ENCODE measurements around the gene SLC7A6. TPM values are rescaled to one million over a fixed set of nuclear protein-coding genes. Genes with fewer than 3 reads are reported as not detected.

The SLC7A6 gene
- total and polyA plus RNA-seq, 5 donors, result 25.0 to 60.7 (median 45.0) TPM

- Histone ChIP-seq H3K9me3 (ENCODE audit: control insufficient read depth, low read length) (no peaks in the 10 kb centered on the region), H3K4me3 (ENCODE audit: low read length) (no peak overlapping the region), H3K27ac (ENCODE audit: low read length) (peak overlapping the region; percentile 17), H3K27me3 (ENCODE audit: control insufficient read depth, insufficient read depth) (no peaks in the 10 kb centered on the region), H3K4me1 (ENCODE audit: control insufficient read depth, insufficient read depth, low read length) (peaks cover 26% of the 10 kb centered on the region)
- ATAC-seq (no peak), DNase-seq (no peak)
- intact Hi-C loops (cut with DNase I), result no loop called here
- WGBS, result 84% methylated on average over 4 of the region's 4 CpGs
Measured at GRCh38 chr16:68291227-68291626, 26.9 kb downstream of the SLC7A6 start.

DNA sequence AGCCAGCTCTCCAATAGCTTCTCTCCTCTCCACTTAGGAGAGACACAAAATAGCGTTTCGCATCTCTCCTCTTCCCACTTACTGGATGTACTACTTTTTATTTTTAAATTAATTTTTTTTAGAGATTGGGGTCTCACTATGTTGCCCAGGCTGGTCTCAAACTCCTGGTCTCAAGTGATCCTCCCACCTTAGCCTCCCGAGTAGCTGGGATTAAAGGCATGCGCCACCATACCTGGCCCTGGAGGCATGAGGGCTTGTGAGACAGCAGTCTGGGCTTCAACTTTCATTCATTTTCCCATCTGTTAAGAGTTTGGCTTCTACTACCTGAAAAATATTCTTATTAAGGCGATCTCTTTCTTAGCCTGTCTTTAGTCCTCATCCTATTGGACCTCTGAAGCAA, 28.1 kb downstream of the SLC7A6 start:
- no peak for ATAC-seq
- no peak for DNase-seq
- peaks cover 18% of the 10 kb centered on the region for H3K4me1 ChIP-seq (ENCODE audit: control insufficient read depth, insufficient read depth, low read length)
- H3K9me3 ChIP-seq (ENCODE audit: control insufficient read depth, low read length), result no peaks in the 10 kb centered on the region
- no peaks in the 10 kb centered on the region for H3K27me3 ChIP-seq (ENCODE audit: control insufficient read depth, insufficient read depth)
- WGBS, result 97% methylated on average over 5 of the region's 5 CpGs
- H3K4me3 ChIP-seq (ENCODE audit: low read length), result no peak overlapping the region
- intact Hi-C loops (cut with DNase I), result no loop called here
- H3K27ac ChIP-seq (ENCODE audit: low read length), result no peak overlapping the region

GRCh38 chr16:68296291-68296690, 32.0 kb downstream of the SLC7A6 start:
- peaks cover 15% of the 10 kb centered on the region for H3K4me1 ChIP-seq (ENCODE audit: control insufficient read depth, insufficient read depth, low read length)
- intact Hi-C loops (cut with DNase I), result no loop called here

DNA sequence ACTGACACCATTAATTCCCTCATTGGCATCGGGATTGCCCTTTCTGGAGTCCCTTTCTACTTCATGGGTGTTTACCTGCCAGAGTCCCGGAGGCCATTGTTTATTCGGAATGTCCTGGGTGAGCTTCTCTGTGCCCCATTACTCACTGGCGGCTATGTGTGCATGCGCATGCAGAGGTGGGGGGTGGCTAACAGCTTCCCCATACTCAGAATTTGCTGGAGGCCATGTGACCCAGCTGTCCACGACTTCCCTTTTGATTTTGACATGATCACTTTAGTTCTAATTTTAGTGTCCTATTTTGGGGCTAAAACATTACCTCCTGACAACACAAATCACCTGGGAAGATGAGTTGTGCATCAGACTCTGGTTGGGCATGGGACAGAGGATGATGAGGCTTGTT, 32.4 kb downstream of the SLC7A6 start:
- peaks cover 15% of the 10 kb centered on the region for H3K4me1 ChIP-seq (ENCODE audit: control insufficient read depth, insufficient read depth, low read length)

More at GRCh38 chr16:68296291-68296690, 32.0 kb downstream of the SLC7A6 start:
- 58% methylated on average over 12 of the region's 12 CpGs for WGBS
- Histone ChIP-seq H3K4me3 (ENCODE audit: low read length) (no peak overlapping the region), H3K27me3 (ENCODE audit: control insufficient read depth, insufficient read depth) (no peaks in the 10 kb centered on the region), H3K9me3 (ENCODE audit: control insufficient read depth, low read length) (no peaks in the 10 kb centered on the region), H3K27ac (ENCODE audit: low read length) (peak overlapping the region; percentile 11)
- DNase-seq (peak in 2 of 3 donors; percentile 64 to 72), ATAC-seq (peak in 1 of 2 donors; percentile 20)

DNA sequence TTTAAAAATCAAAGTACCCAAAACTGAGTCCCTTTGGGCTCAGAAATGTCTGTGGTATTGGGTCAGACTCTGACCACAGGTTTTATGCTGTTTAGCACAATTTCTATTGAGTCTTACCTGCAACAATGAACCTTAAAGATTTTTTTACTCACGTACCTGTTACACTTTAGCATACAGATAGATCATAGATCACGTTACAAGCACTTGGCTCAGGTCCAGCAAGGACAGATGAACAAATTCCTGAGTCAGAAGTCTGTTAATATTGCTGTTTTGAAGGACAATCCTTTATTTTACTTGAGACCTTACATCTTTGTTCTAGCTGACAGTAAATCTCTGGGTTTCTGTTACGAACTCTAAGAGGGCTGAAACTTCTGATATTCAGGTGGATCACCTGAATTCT, 33.6 kb downstream of the SLC7A6 start:
- Histone ChIP-seq H3K27me3 (ENCODE audit: control insufficient read depth, insufficient read depth) (no peaks in the 10 kb centered on the region), H3K4me1 (ENCODE audit: control insufficient read depth, insufficient read depth, low read length) (peaks cover 12% of the 10 kb centered on the region), H3K4me3 (ENCODE audit: low read length) (no peak overlapping the region), H3K27ac (ENCODE audit: low read length) (peak overlapping the region; percentile 79), H3K9me3 (ENCODE audit: control insufficient read depth, low read length) (no peaks in the 10 kb centered on the region)
- DNase-seq (no peak), ATAC-seq (no peak)
- WGBS, result 62% methylated on average over 3 of the region's 3 CpGs
- intact Hi-C loops (cut with DNase I), result no loop called here

More for the DNA sequence above, 32.4 kb downstream of the SLC7A6 start:
- Histone ChIP-seq H3K27ac (ENCODE audit: low read length) (peak overlapping the region; percentile 32), H3K4me3 (ENCODE audit: low read length) (no peak overlapping the region), H3K27me3 (ENCODE audit: control insufficient read depth, insufficient read depth) (no peaks in the 10 kb centered on the region), H3K9me3 (ENCODE audit: control insufficient read depth, low read length) (no peaks in the 10 kb centered on the region)
- no peak for ATAC-seq
- DNase-seq, result no peak
- intact Hi-C loops (cut with DNase I), result no loop called here
- WGBS, result 79% methylated on average over 6 of the region's 6 CpGs

- no peak overlapping the region for H3K4me3 ChIP-seq (ENCODE audit: low read length)
- 85% methylated on average over 3 of the region's 3 CpGs for WGBS
- peaks cover 12% of the 10 kb centered on the region for H3K4me1 ChIP-seq (ENCODE audit: control insufficient read depth, insufficient read depth, low read length)
- peak overlapping the region; percentile 79 for H3K27ac ChIP-seq (ENCODE audit: low read length)
- no peaks in the 10 kb centered on the region for H3K27me3 ChIP-seq (ENCODE audit: control insufficient read depth, insufficient read depth)
- ATAC-seq, result no peak
- no peaks in the 10 kb centered on the region for H3K9me3 ChIP-seq (ENCODE audit: control insufficient read depth, low read length)
- DNase-seq, result no peak
- intact Hi-C loops (cut with DNase I), result no loop called here
Measured at GRCh38 chr16:68298312-68298711, 34.0 kb downstream of the SLC7A6 start.

- Histone ChIP-seq H3K4me1 (ENCODE audit: control insufficient read depth, insufficient read depth, low read length) (peaks cover 11% of the 10 kb centered on the region), H3K27me3 (ENCODE audit: control insufficient read depth, insufficient read depth) (no peaks in the 10 kb centered on the region), H3K27ac (ENCODE audit: low read length) (peak overlapping the region; percentile 79), H3K4me3 (ENCODE audit: low read length) (no peak overlapping the region), H3K9me3 (ENCODE audit: control insufficient read depth, low read length) (no peaks in the 10 kb centered on the region)
- DNase-seq (peak; percentile 76 to 90 (median 85)), ATAC-seq (peak; percentile 53 to 60)
- intact Hi-C loops (cut with DNase I), result no loop called here
- WGBS, result 28% methylated on average over 5 of the region's 5 CpGs
Measured at GRCh38 chr16:68298907-68299561, 34.7 kb downstream of the SLC7A6 start.

GRCh38 chr16:68299571-68300453, 35.5 kb downstream of the SLC7A6 start:
- no peak overlapping the region for H3K4me3 ChIP-seq (ENCODE audit: low read length)
- H3K4me1 ChIP-seq (ENCODE audit: control insufficient read depth, insufficient read depth, low read length), result peaks cover 11% of the 10 kb centered on the region
- ATAC-seq (no peak), DNase-seq (no peak)
- H3K27ac ChIP-seq (ENCODE audit: low read length), result no peak overlapping the region
- intact Hi-C loops (cut with DNase I), result no loop called here
- no peaks in the 10 kb centered on the region for H3K9me3 ChIP-seq (ENCODE audit: control insufficient read depth, low read length)
- 62% methylated on average over 11 of the region's 11 CpGs for WGBS
- H3K27me3 ChIP-seq (ENCODE audit: control insufficient read depth, insufficient read depth), result no peaks in the 10 kb centered on the region

DNA sequence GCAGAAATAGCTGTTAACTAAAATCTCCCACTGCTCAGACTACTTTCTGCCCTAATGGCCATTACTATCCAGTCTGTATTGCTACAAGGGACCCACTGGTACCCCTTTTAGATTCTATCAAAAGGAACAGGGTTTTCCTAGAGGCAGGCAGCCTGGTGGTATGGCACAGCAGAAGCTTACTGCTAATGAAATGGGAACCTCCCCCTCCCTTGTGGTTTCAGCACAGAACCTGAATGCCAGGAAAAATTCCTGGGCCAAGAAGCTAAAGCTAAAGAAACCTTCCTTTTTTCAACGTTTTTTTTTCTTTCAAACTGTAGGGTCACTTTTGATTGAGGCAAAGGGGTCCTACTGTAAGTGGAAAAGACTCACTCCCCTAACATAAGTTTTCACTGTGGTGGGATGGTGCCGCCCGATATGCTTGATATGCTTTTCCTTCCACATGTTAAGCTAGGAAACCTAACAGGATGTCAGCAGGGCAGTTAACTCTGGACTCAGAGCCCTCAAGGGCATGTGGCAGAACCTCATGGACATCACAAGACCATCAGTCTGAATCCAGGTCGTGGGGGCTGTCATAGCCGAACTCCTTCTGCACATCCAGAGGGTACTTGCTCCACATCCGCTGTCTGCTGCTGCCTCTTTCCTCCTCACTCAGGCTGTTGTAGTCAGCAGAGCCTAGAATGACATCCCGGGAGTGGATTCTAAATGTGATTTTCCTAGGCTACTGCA, 36.6 kb downstream of the SLC7A6 start:
- ATAC-seq (no peak), DNase-seq (no peak)
- WGBS, result 75% methylated on average over 7 of the region's 7 CpGs
- H3K4me1 ChIP-seq (ENCODE audit: control insufficient read depth, insufficient read depth, low read length), result peaks cover 11% of the 10 kb centered on the region
- no peak overlapping the region for H3K27ac ChIP-seq (ENCODE audit: low read length)
- intact Hi-C loops (cut with DNase I), result no loop called here
- no peaks in the 10 kb centered on the region for H3K9me3 ChIP-seq (ENCODE audit: control insufficient read depth, low read length)
- H3K27me3 ChIP-seq (ENCODE audit: control insufficient read depth, insufficient read depth), result no peaks in the 10 kb centered on the region
- no peak overlapping the region for H3K4me3 ChIP-seq (ENCODE audit: low read length)

GRCh38 chr16:68306633-68307032, 42.3 kb downstream of the SLC7A6 start:
- 91% methylated on average over 3 of the region's 3 CpGs for WGBS
- ATAC-seq, result no peak

GRCh38 chr16:68309799-68310198, 45.5 kb downstream of the SLC7A6 start:
- DNase-seq (no peak), ATAC-seq (no peak)
- intact Hi-C loops (cut with DNase I), result loop anchor here in 3 of 4 donors (5.0 kb wide), 1 partner anchor 47 kb away; the partner anchor contains the start of gene SLC7A6 (in 3 of the 3)
- WGBS, result 37% methylated on average over 6 of the region's 6 CpGs
- no peaks in the 10 kb centered on the region for H3K27me3 ChIP-seq (ENCODE audit: control insufficient read depth, insufficient read depth)
- H3K4me3 ChIP-seq (ENCODE audit: low read length), result peak overlapping the region; percentile 87
- peaks cover 11% of the 10 kb centered on the region for H3K4me1 ChIP-seq (ENCODE audit: control insufficient read depth, insufficient read depth, low read length)
- no peaks in the 10 kb centered on the region for H3K9me3 ChIP-seq (ENCODE audit: control insufficient read depth, low read length)
- no peak overlapping the region for H3K27ac ChIP-seq (ENCODE audit: low read length)

More at GRCh38 chr16:68306633-68307032, 42.3 kb downstream of the SLC7A6 start:
- intact Hi-C loops (cut with DNase I), result no loop called here
- no peaks in the 10 kb centered on the region for H3K27me3 ChIP-seq (ENCODE audit: control insufficient read depth, insufficient read depth)
- H3K27ac ChIP-seq (ENCODE audit: low read length), result no peak overlapping the region
- H3K9me3 ChIP-seq (ENCODE audit: control insufficient read depth, low read length), result no peaks in the 10 kb centered on the region
- H3K4me3 ChIP-seq (ENCODE audit: low read length), result no peak overlapping the region
- DNase-seq, result no peak
- peaks cover 11% of the 10 kb centered on the region for H3K4me1 ChIP-seq (ENCODE audit: control insufficient read depth, insufficient read depth, low read length)
